CD4-positive, alpha-beta T cell (primary cell): ENCODE measurements around the gene COL4A4. TPM values are rescaled to one million over a fixed set of nuclear protein-coding genes. Genes with fewer than 3 reads are reported as not detected.

Source experiments
- ATAC-seq: fragments of 200-7000 bp; cut with Tn5 transposase; one replicate; pipeline ENCODE4 v1.10.0; 2022; ENCODE audit warnings: mild to moderate bottlenecking; ENCODE audit not compliant: poor library complexity
- CTCF ChIA-PET: fragments of 350-600 bp; sonication (Branson Sonifier 250); formaldehyde crosslinking; loops from one replicate; lab custom pipeline; 2021; ENCODE audit warnings: antibody characterized with exemption, inconsistent platforms; lab: Charles Lee
- POLR2A ChIA-PET: fragments of 350-600 bp; sonication (Branson Sonifier 250); formaldehyde crosslinking; loops from one replicate; lab custom pipeline; 2021; ENCODE audit warnings: antibody characterized with exemption, inconsistent platforms; lab: Charles Lee
- DNase-seq, 14 experiments: peaks; one replicate each; pipeline ENCODE4 v3.0.0-alpha.2; 2013 to 2020; ENCODE audit warnings: mixed read lengths in 2 of 14
- H3K27ac ChIP-seq, 2 donors: one replicate each; pipeline versions ENCODE4 v1.5.1 to v1.7.0; 2013; ENCODE audit warnings: low read length in 2 of 2, low read depth in 1 of 2, mild to moderate bottlenecking in 1 of 2
- H3K27me3 ChIP-seq, 2 experiments: 1 replicate in 1 of 2; 2 replicates in 1 of 2; pipeline versions ENCODE4 v1.6.1 to v1.7.0; 2013; ENCODE audit warnings: low read length in 2 of 2, control low read depth in 1 of 2, mild to moderate bottlenecking in 1 of 2, moderate library complexity in 1 of 2; ENCODE audit not compliant: insufficient read depth in 2 of 2, control insufficient read depth in 1 of 2
- H3K36me3 ChIP-seq: one replicate; pipeline ENCODE4 v1.6.1; 2013; ENCODE audit warnings: low read length, control low read depth; ENCODE audit not compliant: insufficient read depth
- H3K4me1 ChIP-seq: one replicate; pipeline ENCODE4 v1.6.1; 2013; ENCODE audit warnings: low read length, control low read depth; ENCODE audit not compliant: insufficient read depth
- H3K4me3 ChIP-seq: one replicate; pipeline ENCODE4 v1.5.1; 2013; ENCODE audit warnings: mild to moderate bottlenecking, low read length, moderate library complexity
- H3K9me3 ChIP-seq, 2 experiments: 1 replicate in 1 of 2; 2 replicates in 1 of 2; pipeline versions ENCODE4 v1.6.1 to v1.7.0; 2013; ENCODE audit warnings: low read length in 2 of 2, mild to moderate bottlenecking in 2 of 2, control low read depth in 1 of 2, moderate library complexity in 1 of 2; ENCODE audit not compliant: control insufficient read depth in 1 of 2, insufficient read depth in 1 of 2
- H3K27ac Mint-ChIP-seq: one replicate; pipeline ENCODE4 v1.8.0; 2020; ENCODE audit warnings: mixed read lengths
- H3K27me3 Mint-ChIP-seq: one replicate; pipeline ENCODE4 v1.8.0; 2021; ENCODE audit warnings: mixed read lengths
- H3K36me3 Mint-ChIP-seq: one replicate; pipeline ENCODE4 v1.8.0; 2021; ENCODE audit warnings: low read depth, mixed read lengths
- H3K4me1 Mint-ChIP-seq: one replicate; pipeline ENCODE4 v1.8.0; 2021; ENCODE audit warnings: low read depth, mixed read lengths
- H3K4me3 Mint-ChIP-seq: one replicate; pipeline ENCODE4 v1.8.0; 2020; ENCODE audit warnings: mild to moderate bottlenecking, mixed read lengths
- H3K9me3 Mint-ChIP-seq: one replicate; pipeline ENCODE4 v1.8.0; 2020; ENCODE audit warnings: mixed read lengths
- intact Hi-C, 2 experiments: fragments of 100-400 bp; cut with DNase I in 1 of 2; cut with micrococcal nuclease in 1 of 2; formaldehyde crosslinking; loops; one replicate each; pipeline versions ENCODE4 v1.15.1 to v1.9.0; 2023 to 2025; cut with DNase I, micrococcal nuclease
- total RNA-seq, 174 experiments: library from RNA in 2 of 174; stranded (reverse) in 2 of 174; gene quantifications; one replicate each; pipeline ENCODE4 v1.2.3 and lab custom pipeline; 2021 to 2026
- TF ChIP-seq, protein P1 (sequence below): fragments of 200-600 bp; IDR thresholded peaks from one replicate; pipeline ENCODE4 v1.8.0; 2022; ENCODE audit warnings: antibody characterized with exemption, mild to moderate bottlenecking

COL4A4 gene
- total RNA-seq, 2 experiments from 2014 or later = not detected

DNA sequence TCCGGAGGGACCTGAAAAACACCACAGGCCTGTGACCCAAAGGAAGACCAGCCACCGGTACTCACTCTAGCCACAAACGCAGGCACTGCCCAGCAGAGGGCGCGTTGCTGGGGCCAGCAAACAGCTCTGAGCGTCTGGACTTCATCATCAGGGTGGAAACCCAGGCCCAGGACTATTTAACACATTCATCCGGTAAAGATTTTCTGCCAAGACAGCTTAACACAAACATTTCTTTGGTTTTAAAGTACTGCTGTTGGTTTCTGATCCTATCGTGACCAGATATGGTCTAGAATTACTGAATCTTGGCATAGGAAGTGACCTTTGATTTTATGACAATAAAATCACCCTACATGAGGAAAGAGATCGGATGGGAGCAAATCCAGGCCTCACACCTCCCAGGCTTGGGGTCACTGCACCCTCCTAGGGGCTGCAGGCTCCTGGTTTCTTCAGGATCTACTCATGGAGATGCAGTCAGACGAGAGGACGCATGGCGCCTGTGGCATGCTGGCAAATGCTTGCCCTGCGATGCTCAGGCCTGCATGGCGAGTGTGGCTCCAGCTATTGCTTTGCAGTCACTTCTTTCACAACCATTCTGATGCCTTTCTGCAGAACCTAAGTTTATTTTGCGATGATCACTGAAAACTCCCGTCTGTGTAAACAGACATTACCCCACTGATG lies 130.4 kb downstream of the COL4A4 start:
- H3K9me3 ChIP-seq = no peaks in the 10 kb centered on the region
- H3K36me3 ChIP-seq = no peaks in the 10 kb centered on the region
- ATAC-seq (no peak), DNase-seq (peak in 5 of 14 experiments; percentile 2 to 26 (median 4))
- no peaks in the 10 kb centered on the region for H3K4me1 Mint-ChIP-seq
- ChIA-PET CTCF (no interaction called here), POLR2A (no interaction called here)
- H3K4me3 ChIP-seq = no peak overlapping the region
- no peak overlapping the region for H3K27ac Mint-ChIP-seq
- TF ChIP-seq, protein P1, sequence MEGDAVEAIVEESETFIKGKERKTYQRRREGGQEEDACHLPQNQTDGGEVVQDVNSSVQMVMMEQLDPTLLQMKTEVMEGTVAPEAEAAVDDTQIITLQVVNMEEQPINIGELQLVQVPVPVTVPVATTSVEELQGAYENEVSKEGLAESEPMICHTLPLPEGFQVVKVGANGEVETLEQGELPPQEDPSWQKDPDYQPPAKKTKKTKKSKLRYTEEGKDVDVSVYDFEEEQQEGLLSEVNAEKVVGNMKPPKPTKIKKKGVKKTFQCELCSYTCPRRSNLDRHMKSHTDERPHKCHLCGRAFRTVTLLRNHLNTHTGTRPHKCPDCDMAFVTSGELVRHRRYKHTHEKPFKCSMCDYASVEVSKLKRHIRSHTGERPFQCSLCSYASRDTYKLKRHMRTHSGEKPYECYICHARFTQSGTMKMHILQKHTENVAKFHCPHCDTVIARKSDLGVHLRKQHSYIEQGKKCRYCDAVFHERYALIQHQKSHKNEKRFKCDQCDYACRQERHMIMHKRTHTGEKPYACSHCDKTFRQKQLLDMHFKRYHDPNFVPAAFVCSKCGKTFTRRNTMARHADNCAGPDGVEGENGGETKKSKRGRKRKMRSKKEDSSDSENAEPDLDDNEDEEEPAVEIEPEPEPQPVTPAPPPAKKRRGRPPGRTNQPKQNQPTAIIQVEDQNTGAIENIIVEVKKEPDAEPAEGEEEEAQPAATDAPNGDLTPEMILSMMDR = peak; percentile 32
- peaks cover 2% of the 10 kb centered on the region for H3K9me3 Mint-ChIP-seq
- H3K27me3 ChIP-seq = no peaks in the 10 kb centered on the region
- no peak overlapping the region for H3K27ac ChIP-seq
- H3K36me3 Mint-ChIP-seq = no peaks in the 10 kb centered on the region
- intact Hi-C loops = loop anchor here (10.0 kb wide), 1 partner anchor 731 kb away; no protein-coding TSS in a partner anchor
- H3K27me3 Mint-ChIP-seq = peaks cover 27% of the 10 kb centered on the region
- H3K4me1 ChIP-seq = no peaks in the 10 kb centered on the region
- no peak overlapping the region for H3K4me3 Mint-ChIP-seq

DNA sequence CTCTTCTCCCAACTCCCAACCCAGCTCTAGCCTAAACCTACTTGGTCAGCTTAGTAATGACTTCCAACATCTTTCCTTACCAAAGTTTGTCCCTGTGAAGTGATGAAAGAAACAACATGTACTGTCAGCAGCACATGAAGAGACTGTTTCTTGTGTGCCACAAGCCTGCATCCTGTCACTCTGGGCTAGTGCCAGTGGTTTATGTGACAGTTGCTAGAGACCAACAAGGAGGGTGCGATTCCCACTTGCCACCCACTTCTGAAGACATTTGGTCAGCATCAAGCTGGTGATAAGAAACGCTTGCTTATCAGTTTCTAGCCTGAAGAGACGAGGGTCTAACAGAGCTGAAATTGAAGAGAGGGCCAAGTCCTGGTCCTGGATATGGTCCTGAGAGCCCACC lies 132.6 kb downstream of the COL4A4 start:
- Histone ChIP-seq H3K27me3 (no peaks in the 10 kb centered on the region), H3K4me1 (no peaks in the 10 kb centered on the region), H3K36me3 (no peaks in the 10 kb centered on the region), H3K4me3 (no peak overlapping the region), H3K9me3 (no peaks in the 10 kb centered on the region), H3K27ac (no peak overlapping the region)
- H3K27me3 Mint-ChIP-seq = peaks cover 29% of the 10 kb centered on the region
- DNase-seq = peak in 1 of 14 experiments; percentile 7
- H3K27ac Mint-ChIP-seq = no peak overlapping the region
- H3K36me3 Mint-ChIP-seq = no peaks in the 10 kb centered on the region
- no peaks in the 10 kb centered on the region for H3K4me1 Mint-ChIP-seq
- ATAC-seq = no peak
- POLR2A ChIA-PET = no interaction called here
- no peak overlapping the region for H3K4me3 Mint-ChIP-seq
- H3K9me3 Mint-ChIP-seq = no peaks in the 10 kb centered on the region
- TF ChIP-seq, protein P1 = no peak
- CTCF ChIA-PET = no interaction called here
- intact Hi-C loops = loop anchor here (10.0 kb wide), 1 partner anchor 733 kb away; no protein-coding TSS in a partner anchor

DNA sequence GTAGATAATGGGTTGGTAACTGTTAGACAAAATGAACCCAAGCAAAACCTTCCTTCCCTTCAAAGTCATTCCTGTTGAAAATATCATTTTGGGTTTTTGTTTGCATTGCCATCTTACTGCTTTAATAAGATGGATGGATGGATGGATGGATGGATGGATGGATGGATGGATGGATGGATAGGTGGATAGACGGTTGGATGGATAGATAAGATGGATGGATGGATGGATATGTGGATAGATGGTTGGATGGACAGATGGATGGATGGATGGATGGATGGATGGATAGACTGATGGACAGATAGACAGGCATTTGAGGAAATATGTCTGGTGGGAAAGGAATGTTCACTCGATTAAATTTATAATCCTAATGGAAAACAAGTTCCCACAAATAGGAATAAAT lies 133.2 kb downstream of the COL4A4 start:
- H3K4me3 ChIP-seq = no peak overlapping the region
- no peaks in the 10 kb centered on the region for H3K4me1 Mint-ChIP-seq
- no peaks in the 10 kb centered on the region for H3K4me1 ChIP-seq
- no peaks in the 10 kb centered on the region for H3K9me3 ChIP-seq
- no peak overlapping the region for H3K27ac Mint-ChIP-seq
- H3K36me3 Mint-ChIP-seq = no peaks in the 10 kb centered on the region
- CTCF ChIA-PET = no interaction called here
- POLR2A ChIA-PET = no interaction called here
- no peaks in the 10 kb centered on the region for H3K36me3 ChIP-seq
- intact Hi-C loops = loop anchor here (10.0 kb wide), 1 partner anchor 734 kb away; no protein-coding TSS in a partner anchor
- TF ChIP-seq, protein P1 = no peak
- no peak for DNase-seq
- no peaks in the 10 kb centered on the region for H3K9me3 Mint-ChIP-seq
- no peaks in the 10 kb centered on the region for H3K27me3 ChIP-seq
- no peak overlapping the region for H3K27ac ChIP-seq
- H3K27me3 Mint-ChIP-seq = peaks cover 23% of the 10 kb centered on the region
- no peak overlapping the region for H3K4me3 Mint-ChIP-seq
- ATAC-seq = no peak
